ENCODE results near the gene PHAF1.

PHAF1 gene

GRCh38 chr16:67075331-67075730 is 34.4 kb upstream of the PHAF1 start:
- no peaks in the 10 kb centered on the region for H3K27me3 ChIP-seq (ENCODE audit: insufficient read depth, poor library complexity, severe bottlenecking)
- DNase-seq (ENCODE audit: low read depth in 1 of 2, low spot score in 1 of 2), result no peak
- no peak for TF ChIP-seq POLR2AphosphoS5 (IDR thresholded peaks at IDR 0.05; ENCODE audit: low read depth)
- TF ChIP-seq GABPA (IDR thresholded peaks at IDR 0.05; ENCODE audit: low read depth), result no peak
- TF ChIP-seq, protein P1, sequence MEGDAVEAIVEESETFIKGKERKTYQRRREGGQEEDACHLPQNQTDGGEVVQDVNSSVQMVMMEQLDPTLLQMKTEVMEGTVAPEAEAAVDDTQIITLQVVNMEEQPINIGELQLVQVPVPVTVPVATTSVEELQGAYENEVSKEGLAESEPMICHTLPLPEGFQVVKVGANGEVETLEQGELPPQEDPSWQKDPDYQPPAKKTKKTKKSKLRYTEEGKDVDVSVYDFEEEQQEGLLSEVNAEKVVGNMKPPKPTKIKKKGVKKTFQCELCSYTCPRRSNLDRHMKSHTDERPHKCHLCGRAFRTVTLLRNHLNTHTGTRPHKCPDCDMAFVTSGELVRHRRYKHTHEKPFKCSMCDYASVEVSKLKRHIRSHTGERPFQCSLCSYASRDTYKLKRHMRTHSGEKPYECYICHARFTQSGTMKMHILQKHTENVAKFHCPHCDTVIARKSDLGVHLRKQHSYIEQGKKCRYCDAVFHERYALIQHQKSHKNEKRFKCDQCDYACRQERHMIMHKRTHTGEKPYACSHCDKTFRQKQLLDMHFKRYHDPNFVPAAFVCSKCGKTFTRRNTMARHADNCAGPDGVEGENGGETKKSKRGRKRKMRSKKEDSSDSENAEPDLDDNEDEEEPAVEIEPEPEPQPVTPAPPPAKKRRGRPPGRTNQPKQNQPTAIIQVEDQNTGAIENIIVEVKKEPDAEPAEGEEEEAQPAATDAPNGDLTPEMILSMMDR (IDR thresholded peaks at IDR 0.05; ENCODE audit: insufficient read depth, low read length), result no peak
- TF ChIP-seq SPI1 (IDR thresholded peaks at IDR 0.05; ENCODE audit: borderline replicate concordance, low read depth), result no peak
- TF ChIP-seq, protein P2, sequence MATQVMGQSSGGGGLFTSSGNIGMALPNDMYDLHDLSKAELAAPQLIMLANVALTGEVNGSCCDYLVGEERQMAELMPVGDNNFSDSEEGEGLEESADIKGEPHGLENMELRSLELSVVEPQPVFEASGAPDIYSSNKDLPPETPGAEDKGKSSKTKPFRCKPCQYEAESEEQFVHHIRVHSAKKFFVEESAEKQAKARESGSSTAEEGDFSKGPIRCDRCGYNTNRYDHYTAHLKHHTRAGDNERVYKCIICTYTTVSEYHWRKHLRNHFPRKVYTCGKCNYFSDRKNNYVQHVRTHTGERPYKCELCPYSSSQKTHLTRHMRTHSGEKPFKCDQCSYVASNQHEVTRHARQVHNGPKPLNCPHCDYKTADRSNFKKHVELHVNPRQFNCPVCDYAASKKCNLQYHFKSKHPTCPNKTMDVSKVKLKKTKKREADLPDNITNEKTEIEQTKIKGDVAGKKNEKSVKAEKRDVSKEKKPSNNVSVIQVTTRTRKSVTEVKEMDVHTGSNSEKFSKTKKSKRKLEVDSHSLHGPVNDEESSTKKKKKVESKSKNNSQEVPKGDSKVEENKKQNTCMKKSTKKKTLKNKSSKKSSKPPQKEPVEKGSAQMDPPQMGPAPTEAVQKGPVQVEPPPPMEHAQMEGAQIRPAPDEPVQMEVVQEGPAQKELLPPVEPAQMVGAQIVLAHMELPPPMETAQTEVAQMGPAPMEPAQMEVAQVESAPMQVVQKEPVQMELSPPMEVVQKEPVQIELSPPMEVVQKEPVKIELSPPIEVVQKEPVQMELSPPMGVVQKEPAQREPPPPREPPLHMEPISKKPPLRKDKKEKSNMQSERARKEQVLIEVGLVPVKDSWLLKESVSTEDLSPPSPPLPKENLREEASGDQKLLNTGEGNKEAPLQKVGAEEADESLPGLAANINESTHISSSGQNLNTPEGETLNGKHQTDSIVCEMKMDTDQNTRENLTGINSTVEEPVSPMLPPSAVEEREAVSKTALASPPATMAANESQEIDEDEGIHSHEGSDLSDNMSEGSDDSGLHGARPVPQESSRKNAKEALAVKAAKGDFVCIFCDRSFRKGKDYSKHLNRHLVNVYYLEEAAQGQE (IDR thresholded peaks at IDR 0.05; ENCODE audit: insufficient replicate concordance, low read depth), result no peak
- H3K27ac ChIP-seq (replicated peaks), result no peak overlapping the region
- no peak overlapping the region for H3K4me3 ChIP-seq (replicated peaks; ENCODE audit: insufficient read depth, low read length)

DNA sequence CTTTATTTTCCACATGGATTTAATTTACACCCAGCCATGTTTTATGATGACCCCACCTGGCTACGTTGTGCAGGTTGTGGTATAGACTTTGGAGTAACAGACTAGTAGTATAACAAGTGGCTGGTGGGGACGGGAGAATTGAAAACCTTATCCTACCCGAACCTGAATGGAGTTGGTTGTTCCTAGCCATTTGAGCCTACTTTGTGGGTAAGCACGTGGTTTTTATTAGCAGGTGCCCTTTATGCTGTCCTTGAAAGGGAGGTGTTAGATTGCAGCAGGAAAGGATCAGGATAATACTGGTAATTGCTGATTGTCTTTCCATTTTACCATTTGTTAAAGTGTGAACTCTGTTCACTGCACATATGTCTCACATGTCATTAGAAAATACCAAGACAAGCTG is 31.9 kb upstream of the PHAF1 start:
- Histone ChIP-seq H3K4me3 (replicated peaks; ENCODE audit: insufficient read depth, low read length) (no peak overlapping the region), H3K27me3 (ENCODE audit: insufficient read depth, poor library complexity, severe bottlenecking) (no peaks in the 10 kb centered on the region), H3K27ac (replicated peaks) (no peak overlapping the region)
- no peak for TF ChIP-seq SPI1 (IDR thresholded peaks at IDR 0.05; ENCODE audit: borderline replicate concordance, low read depth)
- TF ChIP-seq, protein P2 (IDR thresholded peaks at IDR 0.05; ENCODE audit: insufficient replicate concordance, low read depth), result no peak
- no peak for TF ChIP-seq GABPA (IDR thresholded peaks at IDR 0.05; ENCODE audit: low read depth)
- no peak for TF ChIP-seq POLR2AphosphoS5 (IDR thresholded peaks at IDR 0.05; ENCODE audit: low read depth)
- TF ChIP-seq, protein P1 (IDR thresholded peaks at IDR 0.05; ENCODE audit: insufficient read depth, low read length), result no peak
- DNase-seq (ENCODE audit: low read depth in 1 of 2, low spot score in 1 of 2), result no peak

GRCh38 chr16:67082100-67082499 is 27.6 kb upstream of the PHAF1 start:
- Histone ChIP-seq H3K4me3 (replicated peaks; ENCODE audit: insufficient read depth, low read length) (no peak overlapping the region), H3K27ac (replicated peaks) (no peak overlapping the region), H3K27me3 (ENCODE audit: insufficient read depth, poor library complexity, severe bottlenecking) (no peaks in the 10 kb centered on the region)
- TF ChIP-seq, protein P2 (IDR thresholded peaks at IDR 0.05; ENCODE audit: insufficient replicate concordance, low read depth), result no peak
- TF ChIP-seq GABPA (IDR thresholded peaks at IDR 0.05; ENCODE audit: low read depth), result no peak
- TF ChIP-seq, protein P1 (IDR thresholded peaks at IDR 0.05; ENCODE audit: insufficient read depth, low read length), result no peak
- no peak for TF ChIP-seq POLR2AphosphoS5 (IDR thresholded peaks at IDR 0.05; ENCODE audit: low read depth)
- TF ChIP-seq SPI1 (IDR thresholded peaks at IDR 0.05; ENCODE audit: borderline replicate concordance, low read depth), result no peak
- no peak for DNase-seq (ENCODE audit: low read depth in 1 of 2, low spot score in 1 of 2)

Measured in HL-60 (cell line).